ENCODE measurements around the gene COL11A2.

DNA sequence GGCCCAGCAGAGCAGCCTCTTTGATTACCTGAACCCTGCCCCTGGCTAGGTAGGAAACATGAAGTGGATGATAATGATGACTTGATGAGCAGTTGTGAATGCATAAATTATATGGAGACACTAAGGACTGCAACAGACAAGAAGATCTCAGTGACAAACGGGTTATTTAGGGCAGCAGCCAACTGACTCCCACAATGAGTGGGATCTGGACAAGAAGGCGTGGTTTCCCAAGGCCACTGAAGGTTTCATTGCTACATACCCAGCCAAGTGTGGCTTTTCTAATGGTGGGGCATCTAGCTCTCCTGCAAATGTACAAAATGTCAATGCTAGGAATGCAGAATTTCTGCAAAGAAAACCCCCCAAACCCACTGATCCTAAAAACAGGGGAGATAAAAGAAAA lies 45.5 kb upstream of the COL11A2 start:
- TF ChIP-seq, protein P1, sequence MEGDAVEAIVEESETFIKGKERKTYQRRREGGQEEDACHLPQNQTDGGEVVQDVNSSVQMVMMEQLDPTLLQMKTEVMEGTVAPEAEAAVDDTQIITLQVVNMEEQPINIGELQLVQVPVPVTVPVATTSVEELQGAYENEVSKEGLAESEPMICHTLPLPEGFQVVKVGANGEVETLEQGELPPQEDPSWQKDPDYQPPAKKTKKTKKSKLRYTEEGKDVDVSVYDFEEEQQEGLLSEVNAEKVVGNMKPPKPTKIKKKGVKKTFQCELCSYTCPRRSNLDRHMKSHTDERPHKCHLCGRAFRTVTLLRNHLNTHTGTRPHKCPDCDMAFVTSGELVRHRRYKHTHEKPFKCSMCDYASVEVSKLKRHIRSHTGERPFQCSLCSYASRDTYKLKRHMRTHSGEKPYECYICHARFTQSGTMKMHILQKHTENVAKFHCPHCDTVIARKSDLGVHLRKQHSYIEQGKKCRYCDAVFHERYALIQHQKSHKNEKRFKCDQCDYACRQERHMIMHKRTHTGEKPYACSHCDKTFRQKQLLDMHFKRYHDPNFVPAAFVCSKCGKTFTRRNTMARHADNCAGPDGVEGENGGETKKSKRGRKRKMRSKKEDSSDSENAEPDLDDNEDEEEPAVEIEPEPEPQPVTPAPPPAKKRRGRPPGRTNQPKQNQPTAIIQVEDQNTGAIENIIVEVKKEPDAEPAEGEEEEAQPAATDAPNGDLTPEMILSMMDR (conservative IDR thresholded peaks at IDR 0.05): no peak
- no peak for TF ChIP-seq ZFX (IDR thresholded peaks at IDR 0.05)
